Stimulated activated CD4-positive, alpha-beta T cell treated with anti-CD3 and anti-CD28 coated beads, Interleukin-1b, Interleukin-23, amount 100 ng/mL, for 4 hours (primary cell): ENCODE measurements around the gene KHDRBS1.
"Not testable (repeated sequence)": the region's sequence is repeated elsewhere in the genome, so short reads cannot be mapped to it uniquely, and the experiment has no call there.

Experiments
- DNase-seq, 2 donors: peaks; one replicate each; pipeline ENCODE4 v3.0.0-alpha.2; 2020; ENCODE audit warnings: low read depth in 2 of 2

KHDRBS1 gene

GRCh38 chr1:32063261-32063681 lies 49.6 kb downstream of the KHDRBS1 start:
- DNase-seq: no peak

GRCh38 chr1:32065613-32066488 lies 52.2 kb downstream of the KHDRBS1 start:
- DNase-seq: not testable (repeated sequence)

GRCh38 chr1:32066489-32066873 lies 52.8 kb downstream of the KHDRBS1 start:
- no peak for DNase-seq

GRCh38 chr1:32068957-32069588 lies 55.4 kb downstream of the KHDRBS1 start:
- DNase-seq: no peak

GRCh38 chr1:32071758-32072621 lies 58.3 kb downstream of the KHDRBS1 start:
- no peak for DNase-seq

GRCh38 chr1:32072622-32073298 lies 59.1 kb downstream of the KHDRBS1 start, which contains the start of gene TMEM39B:
Gene TMEM39B (plus strand): TSS chr1:32072939. CDS start chr1:32073048, 109 bp downstream.
- DNase-seq: peak; percentile 86 to 87

GRCh38 chr1:32073299-32074229 lies 59.9 kb downstream of the KHDRBS1 start:
- no peak for DNase-seq

- DNase-seq: no peak
Observed at GRCh38 chr1:32074841-32075240, 61.2 kb downstream of the KHDRBS1 start.

GRCh38 chr1:32077451-32077850 lies 63.8 kb downstream of the KHDRBS1 start:
- DNase-seq: no peak

GRCh38 chr1:32082022-32082421 lies 68.4 kb downstream of the KHDRBS1 start:
- no peak for DNase-seq

GRCh38 chr1:32086381-32086780 lies 72.7 kb downstream of the KHDRBS1 start:
- not testable (repeated sequence) for DNase-seq

GRCh38 chr1:32091176-32091575 lies 77.5 kb downstream of the KHDRBS1 start:
- no peak for DNase-seq

- no peak for DNase-seq
Observed at GRCh38 chr1:32091591-32091990, 77.9 kb downstream of the KHDRBS1 start.
